ENCODE results near the gene CTNNA1.

GRCh38 chr5:138770291-138770690 lies 17.1 kb downstream of the CTNNA1 start:
- no peak for TF ChIP-seq ZNF565 (CRISPR knock-in tag; conservative IDR thresholded peaks at IDR 0.05; ENCODE audit: low read depth)
- TF ChIP-seq ZFP30 (CRISPR knock-in tag; IDR thresholded peaks at IDR 0.05): no peak
- TF ChIP-seq, protein P1, sequence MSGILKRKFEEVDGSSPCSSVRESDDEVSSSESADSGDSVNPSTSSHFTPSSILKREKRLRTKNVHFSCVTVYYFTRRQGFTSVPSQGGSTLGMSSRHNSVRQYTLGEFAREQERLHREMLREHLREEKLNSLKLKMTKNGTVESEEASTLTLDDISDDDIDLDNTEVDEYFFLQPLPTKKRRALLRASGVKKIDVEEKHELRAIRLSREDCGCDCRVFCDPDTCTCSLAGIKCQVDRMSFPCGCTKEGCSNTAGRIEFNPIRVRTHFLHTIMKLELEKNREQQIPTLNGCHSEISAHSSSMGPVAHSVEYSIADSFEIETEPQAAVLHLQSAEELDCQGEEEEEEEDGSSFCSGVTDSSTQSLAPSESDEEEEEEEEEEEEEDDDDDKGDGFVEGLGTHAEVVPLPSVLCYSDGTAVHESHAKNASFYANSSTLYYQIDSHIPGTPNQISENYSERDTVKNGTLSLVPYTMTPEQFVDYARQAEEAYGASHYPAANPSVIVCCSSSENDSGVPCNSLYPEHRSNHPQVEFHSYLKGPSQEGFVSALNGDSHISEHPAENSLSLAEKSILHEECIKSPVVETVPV (CRISPR knock-in tag; IDR thresholded peaks at IDR 0.05): no peak
- TF ChIP-seq ESRRG (CRISPR knock-in tag; IDR thresholded peaks at IDR 0.05): no peak
- TF ChIP-seq ISL1 (CRISPR knock-in tag; IDR thresholded peaks at IDR 0.05): no peak
- no peak for TF ChIP-seq PPARA (CRISPR knock-in tag; IDR thresholded peaks at IDR 0.05; ENCODE audit: borderline replicate concordance)

All from SK-N-SH treated with all-trans-retinoic acid at 6 μM for 48 hours (cell line).